ENCODE measurements around the gene PDCD1LG2. TPM values are rescaled to one million over a fixed set of nuclear protein-coding genes. Genes with fewer than 3 reads are reported as not detected.

PDCD1LG2 gene
- total RNA-seq (2022; extraction: Qiagen RNA extraction), result 0.09 to 0.18 TPM (median 0.15 TPM) in 5 replicates

DNA sequence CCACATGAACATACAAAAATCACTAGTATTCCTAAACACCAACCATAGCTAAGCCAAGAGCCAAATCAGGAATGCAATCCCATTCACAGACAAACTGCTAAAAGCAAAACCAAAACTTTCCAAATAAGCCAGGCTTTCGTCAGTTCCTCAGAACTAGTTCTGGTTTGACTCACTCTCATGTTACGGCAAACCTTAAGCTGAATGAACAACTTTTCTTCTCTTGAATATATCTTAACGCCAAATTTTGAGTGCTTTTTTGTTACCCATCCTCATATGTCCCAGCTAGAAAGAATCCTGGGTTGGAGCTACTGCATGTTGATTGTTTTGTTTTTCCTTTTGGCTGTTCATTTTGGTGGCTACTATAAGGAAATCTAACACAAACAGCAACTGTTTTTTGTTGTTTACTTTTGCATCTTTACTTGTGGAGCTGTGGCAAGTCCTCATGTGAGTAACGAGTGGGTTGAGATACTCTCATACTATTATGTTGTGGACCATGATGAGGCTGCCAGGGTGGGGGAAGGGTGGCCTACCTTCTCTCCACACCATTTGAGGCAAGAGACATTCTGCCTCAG, at the start of gene PDCD1LG2:
TSS of gene PDCD1LG2 (plus strand) at position 172 of the 572 bp plus-strand sequence. CDS start 12,016 bp downstream, outside the sequence.

Other genes starting within 250 kb of the PDCD1LG2 start
- 0.13 to 0.28 TPM (median 0.19 TPM) in 5 replicates for gene RLN2, start 205.8 kb upstream of the PDCD1LG2 start, total RNA-seq (2022; extraction: Qiagen RNA extraction)
- not detected in 5 replicates for gene RLN1, start 170.7 kb upstream of the PDCD1LG2 start, total RNA-seq (2022; extraction: Qiagen RNA extraction)
- 21.0 to 26.8 TPM (median 22.1 TPM) in 5 replicates for gene PLGRKT, start 72.6 kb upstream of the PDCD1LG2 start, total RNA-seq (2022; extraction: Qiagen RNA extraction)
- 1.3 to 2.1 TPM (median 1.7 TPM) in 5 replicates for gene CD274, start 60.0 kb upstream of the PDCD1LG2 start, total RNA-seq (2022; extraction: Qiagen RNA extraction)
- gene RIC1, start 118.6 kb downstream of the PDCD1LG2 start, total RNA-seq (2022; extraction: Qiagen RNA extraction), result 9.8 to 12.8 TPM (median 12.0 TPM) in 5 replicates